ENCODE measurements around the gene ARAP3.
A peak's percentile ranks its signal among the peaks of the same experiment; 100 is the strongest.

ARAP3 gene

DNA sequence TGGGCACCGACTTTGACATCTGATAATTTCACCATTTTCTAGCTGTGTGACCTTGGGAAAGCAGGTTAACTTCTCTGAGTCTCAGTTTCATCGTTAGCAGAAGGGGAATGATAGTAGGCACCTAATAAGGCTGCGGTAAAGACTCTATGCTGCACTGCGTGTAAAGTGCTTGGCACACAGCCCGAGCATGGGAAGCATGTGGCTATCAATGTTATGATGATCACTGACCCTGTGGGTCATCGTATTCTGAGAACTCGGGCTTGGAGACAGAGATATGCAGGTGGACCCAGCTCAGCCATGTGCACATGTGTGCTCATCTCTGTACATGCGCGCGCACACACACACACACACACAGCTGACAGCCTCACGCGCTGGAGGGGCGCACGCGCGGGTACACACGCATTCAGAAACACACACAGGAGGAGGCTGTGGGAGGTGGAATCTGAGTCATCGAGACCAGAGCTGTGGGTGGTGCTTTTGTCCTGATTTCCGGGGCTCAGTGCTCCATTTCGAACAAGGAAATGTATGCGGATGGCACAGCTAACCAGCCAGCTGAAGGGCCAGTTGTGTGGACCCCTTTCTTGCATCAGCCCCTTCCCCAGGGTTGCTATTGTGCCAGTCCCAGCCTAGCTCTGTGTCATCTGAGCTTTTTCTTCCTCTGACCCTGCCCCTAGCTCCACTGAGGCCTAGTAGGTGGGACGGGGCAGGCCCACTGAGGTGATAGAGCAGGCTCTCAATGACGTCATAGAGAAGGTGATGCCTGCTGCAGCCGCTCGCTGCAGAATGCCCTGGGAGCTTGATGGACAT lies 11.1 kb upstream of the ARAP3 start:
- no peaks in the 10 kb centered on the region for H3K36me3 Mint-ChIP-seq
- peaks cover 27% of the 10 kb centered on the region for H3K4me1 Mint-ChIP-seq
- CTCF ChIA-PET: interaction anchor here (0.7 to 9.4 kb wide), 21 partner anchors 9 to 1006 kb away, joined by 3 to 157 read pairs (median 11); partner anchors contain the start of genes ARAP3, DELE1, GNPDA1 and PCDH1
- no peak overlapping the region for H3K4me3 Mint-ChIP-seq
- H3K27ac Mint-ChIP-seq: peak overlapping the region; percentile 78
- DNase-seq: peak; percentile 73
- peaks cover 63% of the 10 kb centered on the region for H3K27me3 Mint-ChIP-seq
- no peaks in the 10 kb centered on the region for H3K9me3 Mint-ChIP-seq

DNA sequence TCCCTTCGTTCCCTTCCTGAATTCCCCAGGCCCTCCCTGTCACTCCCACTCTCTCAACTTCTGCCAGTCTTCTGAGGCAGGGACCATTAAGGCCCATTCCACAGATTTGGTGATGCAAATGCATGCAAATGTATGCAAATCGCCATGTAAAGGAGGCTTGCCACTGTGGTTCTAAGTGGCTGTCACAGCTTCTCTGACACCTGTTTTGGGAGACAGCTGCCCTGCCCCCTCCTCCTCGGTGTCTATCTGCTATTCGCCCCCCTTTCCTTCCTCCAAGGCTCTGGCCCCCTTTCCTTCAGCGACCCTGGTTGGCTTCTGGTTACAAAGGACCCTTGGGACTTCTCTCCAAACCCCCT lies 10.5 kb upstream of the ARAP3 start:
- Mint-ChIP-seq H3K9me3 (no peaks in the 10 kb centered on the region), H3K4me1 (peaks cover 27% of the 10 kb centered on the region), H3K36me3 (no peaks in the 10 kb centered on the region), H3K4me3 (peak overlapping the region; percentile 31), H3K27me3 (peaks cover 61% of the 10 kb centered on the region), H3K27ac (no peak overlapping the region)
- CTCF ChIA-PET: interaction anchor here (0.6 to 9.4 kb wide), 29 partner anchors 9 to 1006 kb away, joined by 3 to 157 read pairs (median 6); partner anchors contain the start of genes ARAP3, DELE1, GNPDA1 and PCDH1
- DNase-seq: peak; percentile 33

DNA sequence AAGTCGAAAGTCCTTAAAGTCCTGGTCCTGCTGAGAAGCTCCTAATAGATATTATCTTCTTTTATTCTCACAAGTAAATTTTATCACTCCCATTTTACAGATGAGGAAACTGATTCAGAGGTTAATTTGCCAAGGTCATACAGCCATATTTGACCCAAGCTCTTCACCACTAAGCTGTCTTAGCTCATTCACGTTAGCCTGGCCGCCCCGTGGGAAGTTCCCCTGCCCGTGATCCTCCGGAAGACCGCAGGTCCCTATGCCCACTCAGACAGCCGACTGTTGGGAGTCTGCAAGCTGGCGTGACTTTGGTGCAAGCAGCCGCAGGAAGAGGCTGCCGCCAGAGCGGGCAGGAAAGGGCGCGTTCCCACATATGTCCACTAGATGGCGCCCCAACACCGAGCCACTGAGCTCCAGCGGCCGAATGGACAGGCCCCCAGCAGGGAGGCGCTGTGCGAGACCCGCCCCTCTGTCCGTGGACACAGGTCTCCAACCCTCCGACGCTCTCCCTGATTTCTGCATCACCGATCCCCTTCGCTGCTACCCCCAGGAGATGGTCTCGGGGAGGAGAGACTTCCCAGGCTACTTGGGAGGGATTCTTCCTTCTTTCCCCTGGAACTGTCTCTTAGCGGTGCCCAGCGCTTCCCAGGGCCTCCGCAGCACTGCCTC lies 10.0 kb upstream of the ARAP3 start:
- CTCF ChIA-PET: interaction anchor here (0.6 to 9.4 kb wide), 34 partner anchors 9 to 1007 kb away, joined by 3 to 157 read pairs (median 4); partner anchors contain the start of genes ARAP3, DELE1, GNPDA1 and PCDH1
- Mint-ChIP-seq H3K4me1 (peaks cover 27% of the 10 kb centered on the region), H3K9me3 (no peaks in the 10 kb centered on the region)

DNA sequence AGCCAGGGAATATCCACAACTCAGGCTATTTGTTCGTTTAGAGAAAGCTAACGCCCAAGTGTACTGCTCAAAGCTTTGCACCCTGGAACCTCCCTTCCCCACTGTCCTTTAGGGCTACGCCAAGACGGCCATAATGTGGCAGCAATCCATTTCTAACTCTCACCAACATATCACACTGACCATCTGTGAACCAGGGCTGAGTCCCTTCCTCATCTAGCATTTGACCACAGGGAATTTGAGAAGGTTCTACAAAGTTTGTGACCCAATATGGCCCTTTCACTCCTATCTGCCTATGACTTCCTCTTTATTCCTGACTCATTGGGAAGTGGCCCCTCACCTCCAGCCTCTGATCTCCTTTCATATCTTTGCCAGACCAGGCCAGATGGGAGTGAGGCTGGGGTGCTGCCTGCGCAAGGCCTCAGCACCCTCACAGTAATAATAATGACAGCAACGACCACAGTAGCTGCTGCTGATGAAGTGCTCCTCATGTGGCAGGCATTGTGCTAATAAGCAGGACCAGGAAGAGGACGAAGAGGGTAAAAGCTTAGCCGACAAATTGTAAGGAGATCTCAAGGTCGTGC lies 9.3 kb upstream of the ARAP3 start:
- H3K27me3 Mint-ChIP-seq: peaks cover 57% of the 10 kb centered on the region
- H3K4me1 Mint-ChIP-seq: peaks cover 27% of the 10 kb centered on the region
- H3K4me3 Mint-ChIP-seq: no peak overlapping the region
- no peak overlapping the region for H3K27ac Mint-ChIP-seq
- no peaks in the 10 kb centered on the region for H3K36me3 Mint-ChIP-seq
- CTCF ChIA-PET: interaction anchor here (0.7 to 9.4 kb wide), 33 partner anchors 8 to 1007 kb away, joined by 3 to 157 read pairs (median 4); partner anchors contain the start of genes ARAP3, DELE1, GNPDA1 and PCDH1
- no peak for DNase-seq
- no peaks in the 10 kb centered on the region for H3K9me3 Mint-ChIP-seq

More for the DNA sequence above, 10.0 kb upstream of the ARAP3 start:
- DNase-seq: peak; percentile 90
- Mint-ChIP-seq H3K4me3 (peak overlapping the region; percentile 31), H3K27me3 (peaks cover 58% of the 10 kb centered on the region), H3K36me3 (no peaks in the 10 kb centered on the region), H3K27ac (no peak overlapping the region)

DNA sequence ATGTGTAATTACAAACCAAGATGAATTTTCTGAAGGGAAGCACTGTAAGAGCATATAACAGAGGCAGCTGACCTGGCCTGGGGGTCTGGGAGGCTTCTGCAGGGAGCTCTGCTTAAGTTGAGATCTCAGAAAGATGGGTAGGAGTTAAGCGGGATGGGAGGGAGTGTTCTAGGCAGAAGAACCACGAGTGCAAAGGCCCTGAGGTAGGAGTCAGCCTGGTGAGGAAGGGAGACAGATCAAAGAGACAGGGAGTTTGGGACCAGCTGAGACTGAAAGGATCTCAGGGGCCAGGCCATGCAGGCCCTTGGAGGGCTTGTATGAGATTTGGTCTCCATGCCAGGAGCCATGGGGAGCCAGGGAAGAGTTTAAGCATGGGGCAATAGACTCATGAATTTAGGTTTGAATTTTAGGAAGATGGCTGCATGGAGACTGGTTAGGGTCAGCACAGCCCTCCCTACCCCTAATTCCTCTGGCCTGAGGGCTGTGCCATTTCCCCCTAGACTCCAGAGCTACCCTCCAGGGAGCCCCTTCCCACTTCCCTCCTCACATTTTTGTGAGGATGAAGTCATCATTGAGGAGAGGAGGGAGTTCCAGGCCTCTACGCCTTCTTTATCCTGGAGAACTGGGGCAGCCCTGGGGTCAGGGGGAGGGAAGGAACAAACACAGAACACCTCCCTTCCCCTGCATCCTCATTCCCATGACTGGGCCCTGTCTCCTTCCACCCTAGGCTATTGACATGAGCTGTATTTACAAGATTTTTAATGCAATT lies 4.8 kb upstream of the ARAP3 start:
- no peak overlapping the region for H3K4me3 Mint-ChIP-seq
- no peak for DNase-seq
- no peak overlapping the region for H3K27ac Mint-ChIP-seq
- H3K36me3 Mint-ChIP-seq: no peaks in the 10 kb centered on the region
- CTCF ChIA-PET: interaction anchor here (0.5 to 1.0 kb wide), 4 partner anchors 22 to 1350 kb away, joined by 3 to 4 read pairs (median 4); no protein-coding TSS in a partner anchor
- peaks cover 29% of the 10 kb centered on the region for H3K4me1 Mint-ChIP-seq
- H3K27me3 Mint-ChIP-seq: peaks cover 52% of the 10 kb centered on the region
- H3K9me3 Mint-ChIP-seq: no peaks in the 10 kb centered on the region

DNA sequence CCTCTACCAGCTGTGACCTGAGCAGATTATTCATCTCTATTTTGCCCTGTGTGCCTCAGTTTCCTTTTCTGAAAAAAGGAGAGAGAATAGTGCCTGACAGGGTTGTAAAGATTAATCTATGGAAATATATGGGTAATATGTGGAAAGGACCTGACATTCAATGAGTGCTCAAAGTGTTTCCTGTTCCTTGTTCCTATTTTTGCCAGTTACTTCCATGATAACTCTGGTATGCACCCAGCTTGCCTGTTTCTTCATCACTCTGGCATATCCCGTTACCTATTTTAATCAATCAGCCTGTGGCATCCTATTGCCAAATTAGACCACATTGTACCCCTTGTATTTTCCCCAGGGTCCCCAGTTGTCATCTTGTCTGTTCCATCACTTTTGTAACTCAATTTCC lies 3.6 kb upstream of the ARAP3 start:
- Mint-ChIP-seq H3K27ac (peak overlapping the region; percentile 49), H3K27me3 (peaks cover 52% of the 10 kb centered on the region), H3K4me1 (peaks cover 36% of the 10 kb centered on the region), H3K4me3 (no peak overlapping the region), H3K36me3 (peaks cover 2% of the 10 kb centered on the region), H3K9me3 (no peaks in the 10 kb centered on the region)
- CTCF ChIA-PET: interaction anchor here (1.4 to 3.5 kb wide), 2 partner anchors 21 to 275 kb away, joined by 5 to 18 read pairs; no protein-coding TSS in a partner anchor
- no peak for DNase-seq

DNA sequence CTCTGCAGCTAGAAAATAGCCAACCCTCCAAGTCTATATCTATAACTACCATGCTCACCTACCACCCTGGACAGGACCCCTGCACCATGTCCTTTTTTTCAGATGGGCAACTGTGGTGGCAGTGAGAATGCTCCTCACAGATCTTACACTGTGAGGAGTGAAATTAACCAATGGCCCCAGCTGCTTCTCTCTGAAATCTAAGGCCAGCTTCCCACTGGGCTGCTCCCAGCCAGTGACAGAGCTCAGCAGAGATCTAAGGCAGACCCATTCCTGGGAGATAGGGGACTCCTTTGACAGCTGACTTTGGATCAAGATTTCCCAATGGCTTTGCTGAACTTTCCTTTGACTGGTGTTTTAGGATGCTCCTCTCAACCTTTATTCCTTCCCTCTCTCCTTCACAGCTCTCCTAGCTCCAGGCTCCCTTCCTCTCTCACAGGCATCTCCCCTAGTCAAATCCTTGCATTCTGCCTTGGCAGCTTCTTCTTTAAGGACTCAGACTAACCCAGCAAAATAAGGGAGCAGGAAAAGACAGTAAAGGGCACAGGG lies 1.6 kb upstream of the ARAP3 start:
- H3K36me3 Mint-ChIP-seq: peaks cover 2% of the 10 kb centered on the region
- no peak overlapping the region for H3K27ac Mint-ChIP-seq
- peaks cover 43% of the 10 kb centered on the region for H3K27me3 Mint-ChIP-seq
- peak overlapping the region; percentile 21 for H3K4me3 Mint-ChIP-seq
- peaks cover 42% of the 10 kb centered on the region for H3K4me1 Mint-ChIP-seq
- DNase-seq: no peak
- CTCF ChIA-PET: interaction anchor here (0.9 to 3.5 kb wide), 6 partner anchors 9 to 277 kb away, joined by 3 to 19 read pairs (median 7); no protein-coding TSS in a partner anchor
- no peaks in the 10 kb centered on the region for H3K9me3 Mint-ChIP-seq

DNA sequence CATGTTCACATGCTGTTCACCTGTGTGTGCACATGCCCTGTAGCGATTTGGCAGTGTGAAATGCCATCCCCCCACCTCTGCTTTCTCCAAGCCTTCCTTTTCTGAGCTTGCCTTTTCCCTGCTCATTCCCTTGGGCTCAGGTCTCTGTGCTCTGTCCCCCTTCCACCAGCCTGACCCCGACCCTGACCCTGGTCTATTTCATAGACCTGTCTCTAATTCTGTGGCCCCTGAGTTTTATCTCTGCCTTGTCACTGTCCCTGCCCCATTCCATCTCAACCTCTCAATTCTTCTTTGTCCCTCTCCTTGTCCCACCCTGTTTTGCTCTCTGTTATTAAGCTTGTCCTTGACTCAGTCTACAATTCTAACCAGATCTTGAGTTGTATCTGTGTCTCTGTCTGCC lies 735 bp downstream of the ARAP3 start:
- CTCF ChIA-PET: no interaction called here
- Mint-ChIP-seq H3K4me1 (peaks cover 42% of the 10 kb centered on the region), H3K27me3 (peaks cover 34% of the 10 kb centered on the region), H3K36me3 (peaks cover 2% of the 10 kb centered on the region), H3K27ac (peak overlapping the region; percentile 22), H3K4me3 (peak overlapping the region; percentile 57), H3K9me3 (no peaks in the 10 kb centered on the region)
- DNase-seq: no peak

DNA sequence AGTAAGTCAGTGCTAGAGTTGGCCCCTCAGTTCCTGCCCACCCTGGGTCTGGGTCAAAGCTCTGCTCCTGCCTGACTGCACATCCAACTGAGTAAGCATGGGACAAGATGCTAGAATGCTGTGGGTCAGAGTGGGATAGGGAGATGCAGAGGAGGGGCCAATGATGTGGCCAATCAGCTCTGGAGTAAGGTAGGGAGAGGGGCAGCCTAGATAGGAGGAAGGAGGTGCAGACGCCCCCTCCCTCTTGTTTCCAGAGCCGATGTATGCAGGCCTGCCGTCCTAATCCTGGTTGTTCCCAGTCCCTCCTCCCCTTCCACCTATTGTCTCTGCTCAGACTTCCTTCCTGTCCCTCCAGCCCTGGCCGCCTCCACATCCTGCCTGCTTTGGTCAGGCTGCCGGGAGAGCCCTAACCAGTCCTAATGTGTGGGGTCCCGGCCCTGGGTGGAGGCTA lies 1.3 kb downstream of the ARAP3 start:
- Mint-ChIP-seq H3K4me3 (peak overlapping the region; percentile 57), H3K9me3 (no peaks in the 10 kb centered on the region), H3K36me3 (peaks cover 2% of the 10 kb centered on the region), H3K27me3 (peaks cover 31% of the 10 kb centered on the region), H3K27ac (peak overlapping the region; percentile 34), H3K4me1 (peaks cover 41% of the 10 kb centered on the region)
- CTCF ChIA-PET: no interaction called here
- no peak for DNase-seq

DNA sequence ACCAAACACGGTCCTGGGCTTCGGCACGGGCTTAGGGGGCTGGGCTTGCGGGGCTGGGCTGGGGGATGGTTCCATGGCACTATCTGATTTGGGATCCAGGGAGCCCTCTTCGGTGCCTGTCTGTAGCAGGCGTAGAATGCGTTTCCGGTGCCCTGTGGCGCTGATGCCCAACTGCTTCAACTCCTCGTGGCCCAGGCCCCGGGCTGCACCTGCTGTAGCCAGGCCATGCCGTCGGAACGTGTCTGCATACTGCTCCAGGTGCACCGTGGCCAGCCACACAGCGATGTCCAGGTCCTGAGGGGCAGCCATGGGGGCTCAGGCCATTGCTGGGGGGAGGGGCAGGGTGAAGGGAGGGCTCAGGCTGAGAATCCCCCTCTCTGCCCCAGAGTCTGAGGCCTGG lies 1.9 kb downstream of the ARAP3 start:
- no peak overlapping the region for H3K27ac Mint-ChIP-seq
- H3K9me3 Mint-ChIP-seq: no peaks in the 10 kb centered on the region
- no peak overlapping the region for H3K4me3 Mint-ChIP-seq
- peaks cover 30% of the 10 kb centered on the region for H3K27me3 Mint-ChIP-seq
- H3K36me3 Mint-ChIP-seq: peaks cover 2% of the 10 kb centered on the region
- DNase-seq: no peak
- CTCF ChIA-PET: no interaction called here
- H3K4me1 Mint-ChIP-seq: peaks cover 39% of the 10 kb centered on the region

DNA sequence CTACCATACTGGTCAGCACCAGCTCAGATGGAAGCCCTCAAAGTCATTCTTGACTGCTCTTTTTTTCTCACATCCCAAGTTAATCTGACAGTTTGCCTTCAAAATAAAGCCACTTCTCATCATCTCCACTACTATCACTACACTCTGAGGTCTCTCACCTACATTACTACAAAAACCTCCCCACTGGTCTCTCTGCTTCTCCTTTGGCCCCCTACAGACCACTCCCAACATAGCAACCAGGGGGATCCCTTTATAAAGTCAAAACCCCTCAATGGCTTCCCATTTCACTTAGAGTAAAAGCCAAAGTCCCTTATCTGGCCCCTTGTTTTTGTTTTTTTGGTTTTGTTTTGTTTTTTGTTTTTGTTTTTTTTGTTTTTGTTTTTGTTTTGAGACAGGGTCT lies 4.6 kb downstream of the ARAP3 start:
- Mint-ChIP-seq H3K4me1 (peaks cover 20% of the 10 kb centered on the region), H3K27me3 (peaks cover 30% of the 10 kb centered on the region), H3K27ac (no peak overlapping the region), H3K36me3 (peaks cover 2% of the 10 kb centered on the region), H3K4me3 (no peak overlapping the region), H3K9me3 (no peaks in the 10 kb centered on the region)
- peak; percentile 34 for DNase-seq
- CTCF ChIA-PET: interaction anchor here (1.0 to 1.7 kb wide), 2 partner anchors 13 to 14 kb away, joined by 3 to 9 read pairs; no protein-coding TSS in a partner anchor

DNA sequence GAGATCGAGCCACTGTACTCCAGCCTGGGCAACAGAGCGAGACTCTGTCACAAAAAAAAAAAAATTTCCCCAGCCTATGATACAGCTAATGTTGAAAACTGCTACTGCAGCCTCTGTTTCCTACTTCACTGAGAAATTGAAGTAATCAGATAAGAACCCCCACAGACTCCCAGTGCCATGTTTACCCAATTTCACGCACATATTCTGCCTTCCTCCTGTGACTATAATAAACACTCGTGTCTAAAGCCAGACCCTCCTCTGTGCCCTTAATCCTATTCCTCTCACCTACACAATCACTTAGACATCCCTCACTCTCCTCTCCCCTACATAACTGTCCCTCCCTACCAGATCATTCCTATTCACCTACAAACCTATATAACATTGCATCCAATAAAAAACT lies 6.4 kb downstream of the ARAP3 start:
- Mint-ChIP-seq H3K9me3 (no peaks in the 10 kb centered on the region), H3K4me1 (peaks cover 7% of the 10 kb centered on the region), H3K36me3 (no peaks in the 10 kb centered on the region), H3K4me3 (no peak overlapping the region), H3K27me3 (peaks cover 17% of the 10 kb centered on the region), H3K27ac (no peak overlapping the region)
- CTCF ChIA-PET: interaction anchor here (0.8 to 1.7 kb wide), 2 partner anchors 11 to 285 kb away, joined by 3 to 9 read pairs; no protein-coding TSS in a partner anchor
- no peak for DNase-seq

DNA sequence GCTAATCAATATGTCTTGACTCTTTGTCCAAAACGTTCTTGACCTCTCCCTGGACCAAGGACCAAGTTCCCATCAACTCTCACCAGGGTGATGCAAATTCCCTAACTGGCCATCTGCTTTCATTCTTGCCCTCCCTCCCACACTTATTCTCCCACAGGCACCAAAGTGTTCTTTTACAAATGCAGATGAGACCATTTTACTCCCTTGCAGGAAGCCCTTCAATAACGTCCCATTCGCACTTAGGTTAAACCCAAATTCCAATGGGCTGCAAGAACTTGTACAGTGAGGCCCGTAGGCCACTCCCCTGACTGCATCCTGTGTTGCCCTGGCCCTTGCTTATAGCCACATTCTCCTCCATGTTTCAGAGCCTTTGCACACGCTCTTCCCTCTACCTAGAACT lies 7.3 kb downstream of the ARAP3 start:
- H3K4me1 Mint-ChIP-seq: peaks cover 5% of the 10 kb centered on the region
- no peaks in the 10 kb centered on the region for H3K36me3 Mint-ChIP-seq
- no peak overlapping the region for H3K27ac Mint-ChIP-seq
- H3K27me3 Mint-ChIP-seq: peaks cover 16% of the 10 kb centered on the region
- CTCF ChIA-PET: no interaction called here
- no peaks in the 10 kb centered on the region for H3K9me3 Mint-ChIP-seq
- H3K4me3 Mint-ChIP-seq: no peak overlapping the region
- no peak for DNase-seq
